DOHH2 (cell line): ENCODE data around the gene ITGAL.

Experiments
- H3F3A ChIP-seq: fragments of 200-600 bp; sonication (generic), shearing (Covaris generic); 2 replicates; pipeline ENCODE4 v1.6.0; 2016; ENCODE audit warnings: antibody characterized with exemption, mild to moderate bottlenecking; ENCODE audit not compliant: control insufficient read depth, insufficient read depth
- H3K27ac ChIP-seq: fragments of 200-600 bp; sonication (generic); 2 replicates; pipeline ENCODE4 v1.5.1; 2014; ENCODE audit warnings: low read depth, mild to moderate bottlenecking, low read length, moderate library complexity
- H3K27me3 ChIP-seq: fragments of 200-600 bp; sonication (generic); 2 replicates; pipeline ENCODE4 v1.6.1; 2014; ENCODE audit warnings: mild to moderate bottlenecking, low read length, mixed read lengths; ENCODE audit not compliant: control insufficient read depth
- H3K36me3 ChIP-seq: fragments of 200-600 bp; sonication (generic); 2 replicates; pipeline ENCODE4 v1.6.1; 2014; ENCODE audit warnings: mild to moderate bottlenecking, low read length, moderate library complexity, mixed read lengths; ENCODE audit not compliant: control insufficient read depth
- H3K4me1 ChIP-seq: fragments of 200-600 bp; sonication (generic); 2 replicates; pipeline ENCODE4 v1.6.1; 2014; ENCODE audit warnings: mild to moderate bottlenecking, low read length, mixed read lengths; ENCODE audit not compliant: control insufficient read depth
- H3K4me2 ChIP-seq: fragments of 200-600 bp; sonication (generic); 2 replicates; pipeline ENCODE4 v1.6.0; 2014; ENCODE audit warnings: mild to moderate bottlenecking, low read length, moderate library complexity
- H3K4me3 ChIP-seq: fragments of 200-600 bp; sonication (generic); 2 replicates; pipeline ENCODE4 v1.5.1; 2014; ENCODE audit warnings: mild to moderate bottlenecking, low read length, mixed read lengths
- H3K79me2 ChIP-seq: fragments of 200-600 bp; sonication (generic); 2 replicates; pipeline ENCODE4 v1.6.1; 2014; ENCODE audit warnings: mild to moderate bottlenecking, low read length, mixed read lengths; ENCODE audit not compliant: control insufficient read depth
- H3K9me2 ChIP-seq: fragments of 200-600 bp; sonication (generic); replicated peaks from 2 replicates; pipeline ENCODE4 v1.6.1; 2014; ENCODE audit warnings: mild to moderate bottlenecking, low read length, mixed read lengths; ENCODE audit not compliant: control insufficient read depth
- H3K9me3 ChIP-seq: fragments of 200-600 bp; sonication (generic); 2 replicates; pipeline ENCODE4 v1.6.1; 2014; ENCODE audit warnings: antibody characterized with exemption, low read length, mixed read lengths; ENCODE audit not compliant: control insufficient read depth, insufficient read depth
- H4K20me1 ChIP-seq: fragments of 200-600 bp; sonication (generic); 2 replicates; pipeline ENCODE4 v1.6.0; 2014; ENCODE audit warnings: low read depth, mild to moderate bottlenecking, antibody characterized with exemption, low read length, moderate library complexity; ENCODE audit not compliant: control insufficient read depth, insufficient read depth
- CTCF ChIP-seq: fragments of 200-600 bp; sonication (generic); IDR thresholded peaks from one replicate; pipeline ENCODE4 v1.5.1; 2014; ENCODE audit warnings: antibody characterized with exemption, mild to moderate bottlenecking, low read depth, low read length; ENCODE audit not compliant: poor library complexity, severe bottlenecking
- EZH2phosphoT487 ChIP-seq: fragments of 200-600 bp; sonication (generic); IDR thresholded peaks from 2 replicates; pipeline ENCODE4 v1.6.1; 2017; ENCODE audit warnings: borderline replicate concordance, mild to moderate bottlenecking, antibody characterized with exemption, low read length, moderate library complexity, mixed read lengths

Gene ITGAL

GRCh38 chr16:30543067-30543466 lies 70.5 kb downstream of the ITGAL start:
- peaks cover 7% of the 10 kb centered on the region; the same call in 1 of the 2 replicates for H3K36me3 ChIP-seq
- no peak overlapping the region for H3K4me2 ChIP-seq
- no peak overlapping the region for H3K27ac ChIP-seq
- no peaks in the 10 kb centered on the region for H4K20me1 ChIP-seq
- H3K4me1 ChIP-seq = peaks cover 7% of the 10 kb centered on the region
- no peaks in the 10 kb centered on the region for H3K9me2 ChIP-seq
- no peak overlapping the region for H3K4me3 ChIP-seq
- no peaks in the 10 kb centered on the region for H3K9me3 ChIP-seq
- H3F3A ChIP-seq = no peaks in the 10 kb centered on the region
- TF ChIP-seq CTCF (no peak), EZH2phosphoT487 (no peak)
- H3K79me2 ChIP-seq = no peaks in the 10 kb centered on the region; the same call in none of the 2 replicates
- no peaks in the 10 kb centered on the region for H3K27me3 ChIP-seq

GRCh38 chr16:30546115-30546514 lies 73.6 kb downstream of the ITGAL start:
- Histone ChIP-seq H3K9me3 (no peaks in the 10 kb centered on the region), H3K27me3 (no peaks in the 10 kb centered on the region), H3K79me2 (no peaks in the 10 kb centered on the region; the same call in 1 of the 2 replicates), H3K4me1 (no peaks in the 10 kb centered on the region), H3K4me2 (no peak overlapping the region), H3K4me3 (no peak overlapping the region), H3F3A (no peaks in the 10 kb centered on the region), H3K9me2 (no peaks in the 10 kb centered on the region), H4K20me1 (no peaks in the 10 kb centered on the region), H3K36me3 (no peaks in the 10 kb centered on the region), H3K27ac (no peak overlapping the region)
- TF ChIP-seq EZH2phosphoT487 (no peak), CTCF (no peak)

GRCh38 chr16:30548416-30549253 lies 76.1 kb downstream of the ITGAL start:
- no peak overlapping the region for H3K4me2 ChIP-seq
- no peaks in the 10 kb centered on the region for H3K9me2 ChIP-seq
- H4K20me1 ChIP-seq = no peaks in the 10 kb centered on the region
- H3K9me3 ChIP-seq = no peaks in the 10 kb centered on the region
- no peak overlapping the region for H3K27ac ChIP-seq
- TF ChIP-seq CTCF (no peak), EZH2phosphoT487 (no peak)
- H3K36me3 ChIP-seq = peaks cover 12% of the 10 kb centered on the region
- no peaks in the 10 kb centered on the region for H3K27me3 ChIP-seq
- no peaks in the 10 kb centered on the region for H3F3A ChIP-seq
- no peaks in the 10 kb centered on the region for H3K4me1 ChIP-seq
- H3K4me3 ChIP-seq = no peak overlapping the region
- peaks cover 12% of the 10 kb centered on the region for H3K79me2 ChIP-seq
